Astrocyte (in vitro differentiated cells and primary cell): Measurements from ENCODE around the gene PDGFD. TPM values are rescaled to one million over a fixed set of nuclear protein-coding genes. Genes with fewer than 3 reads are reported as not detected.

ENCODE experiments used
- DNase-seq: peaks from one replicate; pipeline ENCODE4 v3.0.0-alpha.2; 2010; ENCODE audit warnings: low read depth
- FAIRE-seq: peaks from 2 replicates; lab custom pipeline; 2011; peaks lifted over from hg19 to GRCh38; lab: Jason Lieb, UNC
- H2AFZ ChIP-seq: 2 replicates; pipeline ENCODE4 v1.6.0; 2012; ENCODE audit warnings: low read depth, low read length, inconsistent platforms
- H3K27ac ChIP-seq: 2 replicates; pipeline ENCODE4 v1.5.1; 2011; ENCODE audit warnings: low read depth, low read length, inconsistent platforms
- H3K27me3 ChIP-seq: 2 replicates; pipeline ENCODE4 v1.6.0; 2011; ENCODE audit warnings: low read length, inconsistent platforms; ENCODE audit not compliant: insufficient read depth
- H3K36me3 ChIP-seq: 2 replicates; pipeline ENCODE4 v1.5.1; 2011; ENCODE audit warnings: low read length, inconsistent platforms; ENCODE audit not compliant: insufficient read depth
- H3K4me1 ChIP-seq: 2 replicates; pipeline ENCODE4 v1.5.1; 2011; ENCODE audit warnings: low read length, inconsistent platforms; ENCODE audit not compliant: insufficient read depth
- H3K4me2 ChIP-seq: 2 replicates; pipeline ENCODE4 v1.6.0; 2012; ENCODE audit warnings: low read length, inconsistent platforms
- H3K4me3 ChIP-seq: 2 replicates; pipeline ENCODE4 v1.5.1; 2011; ENCODE audit warnings: low read depth, mild to moderate bottlenecking, low read length, inconsistent platforms; ENCODE audit not compliant: insufficient read depth
- H3K79me2 ChIP-seq: 2 replicates; pipeline ENCODE4 v1.6.0; 2012; ENCODE audit warnings: mild to moderate bottlenecking, low read length, inconsistent platforms; ENCODE audit not compliant: insufficient read depth
- H3K9ac ChIP-seq: 2 replicates; pipeline ENCODE4 v1.6.0; 2012; ENCODE audit warnings: mild to moderate bottlenecking, low read length, inconsistent platforms
- H3K9me3 ChIP-seq: 2 replicates; pipeline ENCODE4 v1.5.1; 2012; ENCODE audit warnings: low read depth, mild to moderate bottlenecking, low read length, inconsistent platforms; ENCODE audit not compliant: insufficient read depth
- H4K20me1 ChIP-seq: 2 replicates; pipeline ENCODE4 v1.6.0; 2012; ENCODE audit warnings: low read length, inconsistent platforms; ENCODE audit not compliant: insufficient read depth
- H3K27ac Mint-ChIP-seq: one replicate; pipeline ENCODE4 v1.8.0; 2021; ENCODE audit warnings: mild to moderate bottlenecking, mixed read lengths; ENCODE audit not compliant: unreplicated experiment
- H3K27me3 Mint-ChIP-seq: one replicate; pipeline ENCODE4 v1.8.0; 2021; ENCODE audit warnings: low read depth, mixed read lengths; ENCODE audit not compliant: unreplicated experiment
- H3K36me3 Mint-ChIP-seq: one replicate; pipeline ENCODE4 v1.8.0; 2021; ENCODE audit warnings: low read depth, mixed read lengths; ENCODE audit not compliant: unreplicated experiment
- H3K4me1 Mint-ChIP-seq: one replicate; pipeline ENCODE4 v1.8.0; 2021; ENCODE audit warnings: low read depth, mixed read lengths; ENCODE audit not compliant: unreplicated experiment
- H3K4me3 Mint-ChIP-seq: one replicate; pipeline ENCODE4 v1.8.0; 2021; ENCODE audit warnings: mild to moderate bottlenecking, moderate library complexity, mixed read lengths; ENCODE audit not compliant: unreplicated experiment
- H3K9me3 Mint-ChIP-seq: one replicate; pipeline ENCODE4 v1.8.0; 2021; ENCODE audit warnings: mild to moderate bottlenecking, mixed read lengths; ENCODE audit not compliant: unreplicated experiment
- CTCF ChIP-seq: IDR thresholded peaks from 2 replicates; pipeline ENCODE4 v1.5.1; 2011; ENCODE audit warnings: low read depth, mild to moderate bottlenecking, inconsistent platforms, low read length, moderate library complexity; ENCODE audit not compliant: insufficient read depth
- EZH2 ChIP-seq: IDR thresholded peaks from 2 replicates; pipeline ENCODE4 v1.6.1; 2012; ENCODE audit warnings: mild to moderate bottlenecking, low read length, inconsistent platforms; ENCODE audit not compliant: insufficient read depth
- total RNA-seq: library from RNA; stranded (reverse); gene quantifications from 2 replicates; pipeline ENCODE4 v1.2.1, GENCODE V29; 2021

PDGFD gene
- total RNA-seq, 1 donor from 2014 or later = 2.6 TPM

- no peak overlapping the region for H3K27ac Mint-ChIP-seq
- no peaks in the 10 kb centered on the region for H3K79me2 ChIP-seq
- H3K27me3 ChIP-seq = no peaks in the 10 kb centered on the region
- H3K36me3 ChIP-seq = no peaks in the 10 kb centered on the region
- no peak overlapping the region for H3K4me3 Mint-ChIP-seq
- no peak overlapping the region for H2AFZ ChIP-seq
- H3K27me3 Mint-ChIP-seq = no peaks in the 10 kb centered on the region
- no peak overlapping the region for H3K27ac ChIP-seq
- DNase-seq (no peak), FAIRE-seq (no peak)
- no peaks in the 10 kb centered on the region for H3K9me3 ChIP-seq
- H3K36me3 Mint-ChIP-seq = no peaks in the 10 kb centered on the region
- H3K4me1 ChIP-seq = no peaks in the 10 kb centered on the region
- no peaks in the 10 kb centered on the region for H4K20me1 ChIP-seq
- no peak overlapping the region for H3K9ac ChIP-seq
- H3K4me3 ChIP-seq = no peak overlapping the region
- no peak overlapping the region for H3K4me2 ChIP-seq
- TF ChIP-seq CTCF = no peak
- TF ChIP-seq EZH2 = no peak
- no peaks in the 10 kb centered on the region for H3K9me3 Mint-ChIP-seq
- no peaks in the 10 kb centered on the region for H3K4me1 Mint-ChIP-seq
These were observed 103.7 kb downstream of the PDGFD start for GRCh38 chr11:104060004-104060794.

GRCh38 chr11:104058680-104059079 is 105.3 kb downstream of the PDGFD start:
- no peak for FAIRE-seq
- no peak overlapping the region for H3K27ac ChIP-seq
- no peaks in the 10 kb centered on the region for H3K4me1 ChIP-seq
- no peaks in the 10 kb centered on the region for H3K27me3 ChIP-seq
- H3K9me3 ChIP-seq = no peaks in the 10 kb centered on the region
- Mint-ChIP-seq H3K9me3 (no peaks in the 10 kb centered on the region), H3K36me3 (no peaks in the 10 kb centered on the region), H3K4me3 (no peak overlapping the region), H3K27ac (no peak overlapping the region), H3K27me3 (no peaks in the 10 kb centered on the region), H3K4me1 (no peaks in the 10 kb centered on the region)
- no peak for DNase-seq
- TF ChIP-seq EZH2 (no peak), CTCF (no peak)
- H3K79me2 ChIP-seq = no peaks in the 10 kb centered on the region
- no peak overlapping the region for H3K4me2 ChIP-seq
- H4K20me1 ChIP-seq = no peaks in the 10 kb centered on the region
- no peak overlapping the region for H3K9ac ChIP-seq
- no peaks in the 10 kb centered on the region for H3K36me3 ChIP-seq
- H2AFZ ChIP-seq = no peak overlapping the region
- H3K4me3 ChIP-seq = no peak overlapping the region

GRCh38 chr11:104057908-104058307 is 106.0 kb downstream of the PDGFD start:
- no peak overlapping the region for H2AFZ ChIP-seq
- H3K9me3 ChIP-seq = no peaks in the 10 kb centered on the region
- DNase-seq (no peak), FAIRE-seq (no peak)
- H3K9ac ChIP-seq = no peak overlapping the region
- no peaks in the 10 kb centered on the region for H3K79me2 ChIP-seq
- no peaks in the 10 kb centered on the region for H4K20me1 ChIP-seq
- no peak overlapping the region for H3K4me3 ChIP-seq
- no peak overlapping the region for H3K27ac ChIP-seq
- H3K36me3 Mint-ChIP-seq = no peaks in the 10 kb centered on the region
- H3K36me3 ChIP-seq = no peaks in the 10 kb centered on the region
- no peak for TF ChIP-seq CTCF
- no peak for TF ChIP-seq EZH2
- H3K9me3 Mint-ChIP-seq = no peaks in the 10 kb centered on the region
- no peak overlapping the region for H3K4me2 ChIP-seq
- no peaks in the 10 kb centered on the region for H3K27me3 Mint-ChIP-seq
- H3K4me1 ChIP-seq = no peaks in the 10 kb centered on the region
- H3K27ac Mint-ChIP-seq = no peak overlapping the region
- H3K4me1 Mint-ChIP-seq = no peaks in the 10 kb centered on the region
- H3K4me3 Mint-ChIP-seq = no peak overlapping the region
- H3K27me3 ChIP-seq = no peaks in the 10 kb centered on the region
